Measurements from ENCODE around the gene LEMD3. TPM values are rescaled to one million over a fixed set of nuclear protein-coding genes. Genes with fewer than 3 reads are reported as not detected.

The LEMD3 gene
- total RNA-seq, 1 donor from 2014 or later = 25.5 TPM

GRCh38 chr12:65192963-65193516 lies 23.7 kb downstream of the LEMD3 start:
- FAIRE-seq = no peak
- Histone ChIP-seq H3K27me3 (ENCODE audit: control insufficient read depth, insufficient read depth, low read length) (no peaks in the 10 kb centered on the region), H3K4me3 (ENCODE audit: low read depth, low read length) (no peak overlapping the region), H3K36me3 (ENCODE audit: control insufficient read depth, insufficient read depth, low read length) (no peaks in the 10 kb centered on the region)
- TF ChIP-seq CTCF (IDR thresholded peaks at IDR 0.05; ENCODE audit: insufficient read depth, low read length, severe bottlenecking) = no peak
- DNase-seq (ENCODE audit: low read depth) = no peak

GRCh38 chr12:65194949-65195348 lies 25.6 kb downstream of the LEMD3 start:
- FAIRE-seq (no peak), DNase-seq (ENCODE audit: low read depth) (no peak)
- no peak for TF ChIP-seq CTCF (IDR thresholded peaks at IDR 0.05; ENCODE audit: insufficient read depth, low read length, severe bottlenecking)
- H3K27me3 ChIP-seq (ENCODE audit: control insufficient read depth, insufficient read depth, low read length) = no peaks in the 10 kb centered on the region
- no peak overlapping the region for H3K4me3 ChIP-seq (ENCODE audit: low read depth, low read length)
- no peaks in the 10 kb centered on the region for H3K36me3 ChIP-seq (ENCODE audit: control insufficient read depth, insufficient read depth, low read length)

GRCh38 chr12:65195387-65196055 lies 26.1 kb downstream of the LEMD3 start:
- no peak for FAIRE-seq
- H3K36me3 ChIP-seq (ENCODE audit: control insufficient read depth, insufficient read depth, low read length) = no peaks in the 10 kb centered on the region
- no peak for TF ChIP-seq CTCF (IDR thresholded peaks at IDR 0.05; ENCODE audit: insufficient read depth, low read length, severe bottlenecking)

GRCh38 chr12:65196762-65197567 lies 27.6 kb downstream of the LEMD3 start:
- Histone ChIP-seq H3K4me3 (ENCODE audit: low read depth, low read length) (no peak overlapping the region), H3K36me3 (ENCODE audit: control insufficient read depth, insufficient read depth, low read length) (no peaks in the 10 kb centered on the region), H3K27me3 (ENCODE audit: control insufficient read depth, insufficient read depth, low read length) (no peaks in the 10 kb centered on the region)
- FAIRE-seq = no peak
- no peak for DNase-seq (ENCODE audit: low read depth)
- no peak for TF ChIP-seq CTCF (IDR thresholded peaks at IDR 0.05; ENCODE audit: insufficient read depth, low read length, severe bottlenecking)

More at GRCh38 chr12:65195387-65196055, 26.1 kb downstream of the LEMD3 start:
- Histone ChIP-seq H3K4me3 (ENCODE audit: low read depth, low read length) (no peak overlapping the region), H3K27me3 (ENCODE audit: control insufficient read depth, insufficient read depth, low read length) (no peaks in the 10 kb centered on the region)
- no peak for DNase-seq (ENCODE audit: low read depth)

- TF ChIP-seq CTCF (IDR thresholded peaks at IDR 0.05; ENCODE audit: insufficient read depth, low read length, severe bottlenecking) = no peak
- Histone ChIP-seq H3K4me3 (ENCODE audit: low read depth, low read length) (no peak overlapping the region), H3K36me3 (ENCODE audit: control insufficient read depth, insufficient read depth, low read length) (no peaks in the 10 kb centered on the region), H3K27me3 (ENCODE audit: control insufficient read depth, insufficient read depth, low read length) (no peaks in the 10 kb centered on the region)
- no peak for FAIRE-seq
- peak; percentile 4 for DNase-seq (ENCODE audit: low read depth)
Measured at GRCh38 chr12:65199604-65200003, 30.2 kb downstream of the LEMD3 start.
